Esophagus muscularis mucosa (tissue), 4 donors: ENCODE measurements around the gene ARHGAP31. TPM values are rescaled to one million over a fixed set of nuclear protein-coding genes. Genes with fewer than 3 reads are reported as not detected.
A peak's percentile ranks its signal among the peaks of the same experiment; 100 is the strongest.

ENCODE experiments used
- DNase-seq: peaks from one replicate; pipeline ENCODE4 v3.0.0-alpha.2; 2017; ENCODE audit errors: extremely low spot score
- H3K27ac ChIP-seq, 4 donors: fragments of 200-600 bp; sonication (generic); replicated peaks in 1 of 4; 1 replicate in 3 of 4; 2 replicates in 1 of 4; pipeline ENCODE4 v1.5.1; 2016 to 2019; ENCODE audit warnings: mild to moderate bottlenecking in 1 of 4
- H3K27me3 ChIP-seq, 4 donors: fragments of 200-600 bp; sonication (generic); one replicate each; pipeline versions ENCODE4 v1.5.1 to v1.6.0; 2016 to 2019
- H3K36me3 ChIP-seq, 4 donors: fragments of 200-600 bp; sonication (generic); one replicate each; pipeline ENCODE4 v1.5.1; 2016 to 2019
- H3K4me1 ChIP-seq, 4 donors: fragments of 200-600 bp; sonication (generic); one replicate each; pipeline ENCODE4 v1.5.1; 2016 to 2019
- H3K4me3 ChIP-seq, 4 donors: fragments of 200-600 bp; sonication (generic); 1 replicate in 2 of 4; 2 replicates in 2 of 4; pipeline ENCODE4 v1.5.1; 2016 to 2019; ENCODE audit warnings: mild to moderate bottlenecking in 4 of 4, moderate library complexity in 1 of 4
- H3K9me3 ChIP-seq, 4 donors: fragments of 200-600 bp; sonication (generic); 1 replicate in 3 of 4; 2 replicates in 1 of 4; pipeline ENCODE4 v1.5.1; 2016 to 2019
- CTCF ChIP-seq, 3 experiments: fragments of 200-600 bp in 2 of 3; fragments of 450-650 bp in 1 of 3; sonication (generic) in 2 of 3; IDR thresholded peaks; one replicate each; pipeline ENCODE4 v1.5.1; 2017 to 2019; ENCODE audit warnings: antibody characterized with exemption in 3 of 3, mild to moderate bottlenecking in 2 of 3, moderate library complexity in 1 of 3
- EP300 ChIP-seq: sonication (generic); formaldehyde crosslinking; IDR thresholded peaks from one replicate; pipeline ENCODE4 v1.6.1; 2017; ENCODE audit warnings: antibody characterized with exemption
- POLR2A ChIP-seq: fragments of 450-650 bp; IDR thresholded peaks from one replicate; pipeline ENCODE4 v1.6.1; 2017; ENCODE audit warnings: antibody characterized with exemption, moderate library complexity, mild to moderate bottlenecking, low read depth
- POLR2AphosphoS5 ChIP-seq, 2 donors: sonication (generic); formaldehyde crosslinking; IDR thresholded peaks; one replicate each; pipeline ENCODE4 v1.6.1; 2017; ENCODE audit warnings: antibody characterized with exemption in 2 of 2
- WGBS: methylation state at CpG from one replicate; pipeline ENCODE4 v1.1.5; 2018; 5-methylcytosine and 5-hydroxymethylcytosine counted together
- intact Hi-C: fragments of 100-400 bp; cut with DNase I; formaldehyde crosslinking; loops from one replicate; pipeline ENCODE4 v1.15.1; 2023
- total RNA-seq, 4 donors: library from RNA; depleted of rRNA; stranded (reverse); fragments of >200 nt; gene quantifications; one replicate each; pipeline versions ENCODE4 v1.1.0 to v1.2.1, GENCODE V29; 2016

The ARHGAP31 gene
- total RNA-seq, 4 donors from 2014 or later, result 14.5 to 25.9 (median 23.1) TPM

- peaks cover 5 to 35% (median 21%) of the 10 kb centered on the region in 4 donors for H3K36me3 ChIP-seq
- no peak for TF ChIP-seq POLR2AphosphoS5 (IDR thresholded peaks at IDR 0.05)
- TF ChIP-seq CTCF (IDR thresholded peaks at IDR 0.05), result peak in 1 of 3 experiments; percentile 5
- DNase-seq, result peak; percentile 50
- no peaks in the 10 kb centered on the region for H3K9me3 ChIP-seq
- H3K27ac ChIP-seq, result no peak overlapping the region
- intact Hi-C loops, result no loop called here
- no peaks in the 10 kb centered on the region for H3K27me3 ChIP-seq
- no peak overlapping the region for H3K4me3 ChIP-seq
- 42% methylated on average over 2 of the region's 2 CpGs for WGBS
- no peaks in the 10 kb centered on the region for H3K4me1 ChIP-seq
Measured at GRCh38 chr3:119420196-119420595, 126.0 kb downstream of the ARHGAP31 start.

- TF ChIP-seq POLR2A (no peak), POLR2AphosphoS5 (IDR thresholded peaks at IDR 0.05) (no peak), CTCF (IDR thresholded peaks at IDR 0.05) (no peak), EP300 (no peak)
- H3K4me1 ChIP-seq, result no peaks in the 10 kb centered on the region
- H3K27ac ChIP-seq, result no peak overlapping the region
- H3K9me3 ChIP-seq, result peaks cover 0 to 38% (median 27%) of the 10 kb centered on the region in 4 donors
- intact Hi-C loops, result no loop called here
- DNase-seq, result no peak
- H3K36me3 ChIP-seq, result peaks cover 22 to 47% (median 38%) of the 10 kb centered on the region in 4 donors
- H3K4me3 ChIP-seq, result no peak overlapping the region
- 94% methylated on average over 1 of the region's 1 CpG for WGBS
- no peaks in the 10 kb centered on the region for H3K27me3 ChIP-seq
Measured at GRCh38 chr3:119427669-119428068, 133.5 kb downstream of the ARHGAP31 start.

GRCh38 chr3:119428538-119428937, 134.4 kb downstream of the ARHGAP31 start:
- peaks cover 0 to 38% (median 27%) of the 10 kb centered on the region in 4 donors for H3K9me3 ChIP-seq
- 100% methylated on average over 1 of the region's 1 CpG for WGBS

GRCh38 chr3:119433613-119434325, 139.6 kb downstream of the ARHGAP31 start:
- H3K27me3 ChIP-seq, result no peaks in the 10 kb centered on the region
- 88% methylated on average over 3 of the region's 3 CpGs for WGBS
- H3K9me3 ChIP-seq, result peaks cover 0 to 11% (median 3%) of the 10 kb centered on the region in 4 donors
- intact Hi-C loops, result no loop called here
- H3K27ac ChIP-seq, result no peak overlapping the region
- peaks cover 60 to 99% (median 88%) of the 10 kb centered on the region in 4 donors for H3K36me3 ChIP-seq
- H3K4me1 ChIP-seq, result no peaks in the 10 kb centered on the region
- TF ChIP-seq CTCF (IDR thresholded peaks at IDR 0.05) (no peak), POLR2AphosphoS5 (IDR thresholded peaks at IDR 0.05) (no peak), POLR2A (no peak), EP300 (no peak)
- no peak for DNase-seq
- no peak overlapping the region for H3K4me3 ChIP-seq

More at GRCh38 chr3:119428538-119428937, 134.4 kb downstream of the ARHGAP31 start:
- intact Hi-C loops, result no loop called here
- TF ChIP-seq POLR2A (no peak), POLR2AphosphoS5 (IDR thresholded peaks at IDR 0.05) (no peak), CTCF (IDR thresholded peaks at IDR 0.05) (no peak), EP300 (no peak)
- Histone ChIP-seq H3K4me1 (no peaks in the 10 kb centered on the region), H3K4me3 (no peak overlapping the region), H3K27ac (no peak overlapping the region), H3K27me3 (no peaks in the 10 kb centered on the region), H3K36me3 (peaks cover 22 to 56% (median 44%) of the 10 kb centered on the region in 4 donors)
- no peak for DNase-seq

- H3K4me3 ChIP-seq, result no peak overlapping the region
- no peak overlapping the region for H3K27ac ChIP-seq
- DNase-seq, result no peak
- intact Hi-C loops, result no loop called here
- 91% methylated on average over 4 of the region's 4 CpGs for WGBS
- peaks cover 60 to 92% (median 80%) of the 10 kb centered on the region in 4 donors for H3K36me3 ChIP-seq
- no peaks in the 10 kb centered on the region for H3K27me3 ChIP-seq
- TF ChIP-seq POLR2A, result no peak
- no peak for TF ChIP-seq CTCF (IDR thresholded peaks at IDR 0.05)
- TF ChIP-seq EP300, result no peak
- no peak for TF ChIP-seq POLR2AphosphoS5 (IDR thresholded peaks at IDR 0.05)
- peaks cover 0 to 2% (median 0%) of the 10 kb centered on the region in 4 donors for H3K9me3 ChIP-seq
- no peaks in the 10 kb centered on the region for H3K4me1 ChIP-seq
Measured at GRCh38 chr3:119434703-119435102, 140.5 kb downstream of the ARHGAP31 start.
